Endodermal cell (in vitro differentiated cells): ENCODE data around the gene MLLT3. TPM values are rescaled to one million over a fixed set of nuclear protein-coding genes. Genes with fewer than 3 reads are reported as not detected.

Experiments used
- DNase-seq: peaks from one replicate; pipeline ENCODE4 v3.0.0-alpha.2; 2017
- H3K27ac ChIP-seq: 2 replicates; pipeline ENCODE4 v1.5.1; 2013; ENCODE audit warnings: mild to moderate bottlenecking, low read depth, low read length, moderate library complexity
- H3K27me3 ChIP-seq: 2 replicates; pipeline ENCODE4 v1.6.1; 2013; ENCODE audit warnings: mild to moderate bottlenecking, low read length, moderate library complexity; ENCODE audit not compliant: insufficient read depth, control insufficient read depth, poor library complexity, severe bottlenecking
- H3K36me3 ChIP-seq: 2 replicates; pipeline ENCODE4 v1.7.0; 2013; ENCODE audit warnings: mild to moderate bottlenecking, low read length, moderate library complexity; ENCODE audit not compliant: control insufficient read depth, insufficient read depth
- H3K4me1 ChIP-seq: one replicate; pipeline ENCODE4 v1.7.0; 2013; ENCODE audit warnings: low read length; ENCODE audit not compliant: control insufficient read depth, insufficient read depth
- H3K4me3 ChIP-seq: 2 replicates; pipeline ENCODE4 v1.5.1; 2013; ENCODE audit warnings: mild to moderate bottlenecking, low read length, moderate library complexity
- H3K9ac ChIP-seq: 2 replicates; pipeline ENCODE4 v1.6.1; 2013; ENCODE audit warnings: mild to moderate bottlenecking, low read length, moderate library complexity; ENCODE audit not compliant: poor library complexity, severe bottlenecking; ENCODE audit errors: extremely low read depth
- H3K9me3 ChIP-seq: 2 replicates; pipeline ENCODE4 v1.6.1; 2013; ENCODE audit warnings: mild to moderate bottlenecking, low read length, moderate library complexity; ENCODE audit not compliant: control insufficient read depth
- H3K27ac Mint-ChIP-seq: 2 replicates; pipeline ENCODE4 v1.8.0; 2020; ENCODE audit warnings: mixed read lengths
- H3K27me3 Mint-ChIP-seq: 2 replicates; pipeline ENCODE4 v1.8.0; 2021; ENCODE audit warnings: mild to moderate bottlenecking, mixed read lengths; ENCODE audit not compliant: insufficient read depth
- H3K36me3 Mint-ChIP-seq: 2 replicates; pipeline ENCODE4 v1.8.0; 2020; ENCODE audit warnings: low read depth, mixed read lengths
- H3K4me1 Mint-ChIP-seq: 2 replicates; pipeline ENCODE4 v1.8.0; 2020; ENCODE audit warnings: mixed read lengths
- H3K4me3 Mint-ChIP-seq: 2 replicates; pipeline ENCODE4 v1.8.0; 2020; ENCODE audit warnings: mild to moderate bottlenecking, moderate library complexity, mixed read lengths
- H3K9me3 Mint-ChIP-seq: 2 replicates; pipeline ENCODE4 v1.8.0; 2020; ENCODE audit warnings: mild to moderate bottlenecking, mixed read lengths
- WGBS, 2 experiments: methylation state at CpG; one replicate each; pipeline versions ENCODE4 v1.1.5 to v1.1.7; 2013; ENCODE audit warnings: missing lambda C conversion rate in 2 of 2, mixed read lengths in 1 of 2; ENCODE audit not compliant: insufficient coverage in 1 of 2, insufficient read length in 1 of 2; 5-methylcytosine and 5-hydroxymethylcytosine counted together
- long read RNA-seq, 4 experiments: library from polyadenylated mRNA in 2 of 4; library from RNA in 1 of 4; library from capped mRNA in 1 of 4; stranded (forward) in 3 of 4; unstranded in 1 of 4; transcript quantifications; one replicate each; pipeline ENCODE4 v2.0.0, GENCODE V29; 2020 to 2021; ENCODE audit warnings: inconsistent platforms in 1 of 4
- polyA plus RNA-seq, 2 experiments: library from polyadenylated mRNA; stranded (reverse); fragments of 50-300 nt; gene quantifications; one replicate each; pipeline ENCODE4 v1.2.3, GENCODE V29; 2013
- total RNA-seq, 2 donors: library from RNA; stranded (reverse); fragmentation: NEBNext Ultra II Directional in 1 of 2; extraction: Animal tissue kit (Norgen Biotek cat#: 25700) in 1 of 2; gene quantifications; 2 replicates in 1 of 2; 3 replicates in 1 of 2; pipeline ENCODE4 v1.2.1, GENCODE V29; 2021
- TF ChIP-seq, protein P1 (sequence below): fragments of 200-600 bp; sonication (generic); conservative IDR thresholded peaks from 2 replicates; pipeline ENCODE4 v1.5.0; 2021; ENCODE audit warnings: antibody characterized with exemption, mild to moderate bottlenecking

The MLLT3 gene
- 10 to 100 TPM in 1 of 2 donors, 1 to 10 TPM in 1; 5.5 to 12.2 TPM for total RNA-seq
- 53.5 TPM for polyA plus RNA-seq (2013, experiment 1 of 2)
- 49.5 TPM for polyA plus RNA-seq (2013, experiment 2 of 2)
- long read RNA-seq, experiment 1, full-length matches to known transcripts = 1 of 3 reads
- long read RNA-seq, experiment 1, partial matches to known transcripts = 0 of 3 reads
- long read RNA-seq, experiment 1, other reads (novel, unspliced or antisense) = 2 of 3 reads
- long read RNA-seq, experiment 2, full-length matches to known transcripts = 3 of 3 reads
- long read RNA-seq, experiment 2, partial matches to known transcripts = 0 of 3 reads
- long read RNA-seq, experiment 2, other reads (novel, unspliced or antisense) = 0 of 3 reads
- long read RNA-seq, experiment 3, partial matches to known transcripts = 1 of 1 reads
- long read RNA-seq, experiment 3, other reads (novel, unspliced or antisense) = 0 of 1 reads
- long read RNA-seq, experiment 4, partial matches to known transcripts = 10 of 10 reads
- long read RNA-seq, experiment 4, other reads (novel, unspliced or antisense) = 0 of 10 reads

- Mint-ChIP-seq H3K27ac (no peak within 1 kb of the TSS), H3K4me3 (peak within 1 kb of the TSS; percentile 75), H3K27me3 (peaks cover 60% of the 10 kb centered on the region), H3K9me3 (no peaks in the 10 kb centered on the region), H3K36me3 (no peaks in the 10 kb centered on the region), H3K4me1 (peaks cover 28% of the 10 kb centered on the region)
- Histone ChIP-seq H3K4me1 (peaks cover 7% of the 10 kb centered on the region), H3K27ac (peak within 1 kb of the TSS; percentile 93), H3K36me3 (no peaks in the 10 kb centered on the region), H3K9me3 (no peaks in the 10 kb centered on the region), H3K4me3 (peak within 1 kb of the TSS; percentile 89), H3K9ac (peak within 1 kb of the TSS; percentile 45), H3K27me3 (peaks cover 17% of the 10 kb centered on the region)
- 0% methylated on average over 17 to 41 of the region's 41 CpGs for WGBS, 2 experiments
- DNase-seq = peak; percentile 97
- TF ChIP-seq, protein P1, sequence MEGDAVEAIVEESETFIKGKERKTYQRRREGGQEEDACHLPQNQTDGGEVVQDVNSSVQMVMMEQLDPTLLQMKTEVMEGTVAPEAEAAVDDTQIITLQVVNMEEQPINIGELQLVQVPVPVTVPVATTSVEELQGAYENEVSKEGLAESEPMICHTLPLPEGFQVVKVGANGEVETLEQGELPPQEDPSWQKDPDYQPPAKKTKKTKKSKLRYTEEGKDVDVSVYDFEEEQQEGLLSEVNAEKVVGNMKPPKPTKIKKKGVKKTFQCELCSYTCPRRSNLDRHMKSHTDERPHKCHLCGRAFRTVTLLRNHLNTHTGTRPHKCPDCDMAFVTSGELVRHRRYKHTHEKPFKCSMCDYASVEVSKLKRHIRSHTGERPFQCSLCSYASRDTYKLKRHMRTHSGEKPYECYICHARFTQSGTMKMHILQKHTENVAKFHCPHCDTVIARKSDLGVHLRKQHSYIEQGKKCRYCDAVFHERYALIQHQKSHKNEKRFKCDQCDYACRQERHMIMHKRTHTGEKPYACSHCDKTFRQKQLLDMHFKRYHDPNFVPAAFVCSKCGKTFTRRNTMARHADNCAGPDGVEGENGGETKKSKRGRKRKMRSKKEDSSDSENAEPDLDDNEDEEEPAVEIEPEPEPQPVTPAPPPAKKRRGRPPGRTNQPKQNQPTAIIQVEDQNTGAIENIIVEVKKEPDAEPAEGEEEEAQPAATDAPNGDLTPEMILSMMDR = no peak
Measured at GRCh38 chr9:20622330-20623020, at the start of gene MLLT3. MLLT3 (minus strand) TSS chr9:20622499.

GRCh38 chr9:20671635-20672034 lies 49.3 kb upstream of the MLLT3 start:
- WGBS, 2 experiments = 98 to 100% methylated on average over 4 of the region's 4 CpGs
- Histone ChIP-seq H3K9ac (no peak overlapping the region), H3K36me3 (no peaks in the 10 kb centered on the region), H3K27me3 (no peaks in the 10 kb centered on the region), H3K27ac (no peak overlapping the region), H3K4me1 (no peaks in the 10 kb centered on the region), H3K9me3 (peaks cover 7% of the 10 kb centered on the region), H3K4me3 (peak overlapping the region; percentile 32)
- no peak overlapping the region for H3K27ac Mint-ChIP-seq
- H3K36me3 Mint-ChIP-seq = peaks cover 45% of the 10 kb centered on the region
- peaks cover 6% of the 10 kb centered on the region for H3K9me3 Mint-ChIP-seq
- TF ChIP-seq, protein P1 = no peak
- H3K27me3 Mint-ChIP-seq = no peaks in the 10 kb centered on the region
- H3K4me1 Mint-ChIP-seq = peaks cover 17% of the 10 kb centered on the region
- no peak for DNase-seq
- no peak overlapping the region for H3K4me3 Mint-ChIP-seq

GRCh38 chr9:20670395-20670794 lies 48.1 kb upstream of the MLLT3 start:
- TF ChIP-seq, protein P1 = no peak
- H3K27ac Mint-ChIP-seq = no peak overlapping the region

More at GRCh38 chr9:20670395-20670794, 48.1 kb upstream of the MLLT3 start:
- H3K9me3 ChIP-seq = peaks cover 7% of the 10 kb centered on the region
- Mint-ChIP-seq H3K36me3 (peaks cover 38% of the 10 kb centered on the region), H3K27me3 (no peaks in the 10 kb centered on the region), H3K4me1 (peaks cover 17% of the 10 kb centered on the region), H3K9me3 (peaks cover 6% of the 10 kb centered on the region), H3K4me3 (no peak overlapping the region)
- H3K4me1 ChIP-seq = no peaks in the 10 kb centered on the region
- H3K27me3 ChIP-seq = no peaks in the 10 kb centered on the region
- H3K4me3 ChIP-seq = peak overlapping the region; percentile 21
- no peak overlapping the region for H3K9ac ChIP-seq
- WGBS, 2 experiments = 49 to 55% methylated on average over 2 to 6 of the region's 6 CpGs
- DNase-seq = peak; percentile 71
- H3K27ac ChIP-seq = no peak overlapping the region
- peaks cover 6% of the 10 kb centered on the region for H3K36me3 ChIP-seq
